Activated T-cell treated with anti-CD3 and anti-CD28 coated beads for 4 hours (primary cell): ENCODE measurements around the gene SIM1.

Experiments used
- DNase-seq: peaks from one replicate; pipeline ENCODE4 v3.0.0-alpha.2; 2020

Gene SIM1

GRCh38 chr6:100470422-100471120 is 5.8 kb upstream of the SIM1 start:
- DNase-seq, result no peak

- no peak for DNase-seq
Observed at GRCh38 chr6:100469101-100469859, 4.6 kb upstream of the SIM1 start.

DNA sequence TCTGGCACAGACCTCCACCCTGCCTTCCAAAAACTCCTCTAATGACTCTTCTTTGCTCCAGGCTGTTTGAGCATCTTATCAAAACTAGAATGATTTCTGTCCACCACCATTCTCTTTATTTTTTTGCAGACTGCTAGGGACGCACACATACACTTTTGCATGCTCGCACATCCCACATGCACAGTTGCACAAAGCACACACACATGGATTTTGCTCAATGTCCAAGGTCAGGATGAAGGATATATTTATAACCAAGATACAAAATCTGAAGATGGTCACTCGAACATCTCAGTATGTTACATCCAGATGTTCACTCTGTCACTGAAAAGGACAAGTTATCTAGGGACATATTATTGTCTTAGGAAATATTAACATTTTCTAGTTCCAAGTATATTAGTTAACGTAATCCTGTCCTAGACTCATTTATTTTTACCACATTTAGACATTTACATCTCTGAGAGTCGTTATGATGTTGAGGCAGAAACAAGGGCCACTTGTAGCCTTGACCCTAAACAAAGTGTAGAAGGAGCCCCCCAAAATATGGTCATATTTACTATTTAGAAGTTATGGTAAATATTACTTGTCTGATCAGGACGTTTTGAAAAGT is 3.4 kb upstream of the SIM1 start:
- DNase-seq, result no peak

DNA sequence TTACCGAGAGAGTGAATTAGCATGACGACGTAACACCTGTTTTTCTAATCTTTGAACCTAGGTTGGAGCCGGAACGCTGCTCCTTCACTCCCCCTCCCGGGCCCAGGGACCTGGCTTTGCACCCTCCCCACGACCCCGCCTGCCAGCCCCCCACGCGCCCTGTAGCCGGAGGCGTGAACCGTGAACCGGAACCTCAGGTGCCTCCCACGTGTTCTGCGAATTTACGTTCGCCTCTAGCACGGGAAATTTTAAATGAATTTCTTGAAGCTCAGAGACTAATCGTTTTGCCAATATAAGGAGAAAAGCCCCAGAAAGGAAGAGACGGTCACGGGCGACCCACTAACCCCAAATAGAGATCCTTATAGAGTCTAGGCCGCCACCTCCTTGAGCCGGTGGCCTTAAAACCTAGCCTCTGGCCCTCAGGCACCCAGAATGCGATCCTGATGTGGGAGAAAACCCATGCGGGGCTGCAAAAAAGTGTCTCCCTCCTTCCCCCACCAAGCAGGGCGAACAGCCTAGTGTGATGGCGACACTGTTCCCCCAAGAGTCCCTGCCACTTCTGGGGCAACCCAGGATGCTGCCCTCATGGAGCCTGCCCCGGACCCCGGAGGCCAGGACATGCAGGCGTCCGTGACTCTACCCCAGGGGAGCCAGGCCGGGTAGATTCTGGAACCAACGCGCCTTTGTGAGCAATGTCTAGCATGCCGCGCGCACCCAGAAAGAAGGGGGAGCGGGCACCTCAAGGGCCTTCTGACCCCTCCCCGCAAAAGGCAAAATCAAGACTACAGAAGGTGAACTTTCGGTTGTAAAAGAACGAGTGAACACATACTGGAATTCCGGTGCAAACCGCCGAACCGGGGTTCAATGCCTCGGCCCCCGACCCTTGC is 2.7 kb upstream of the SIM1 start:
- DNase-seq, result no peak

DNA sequence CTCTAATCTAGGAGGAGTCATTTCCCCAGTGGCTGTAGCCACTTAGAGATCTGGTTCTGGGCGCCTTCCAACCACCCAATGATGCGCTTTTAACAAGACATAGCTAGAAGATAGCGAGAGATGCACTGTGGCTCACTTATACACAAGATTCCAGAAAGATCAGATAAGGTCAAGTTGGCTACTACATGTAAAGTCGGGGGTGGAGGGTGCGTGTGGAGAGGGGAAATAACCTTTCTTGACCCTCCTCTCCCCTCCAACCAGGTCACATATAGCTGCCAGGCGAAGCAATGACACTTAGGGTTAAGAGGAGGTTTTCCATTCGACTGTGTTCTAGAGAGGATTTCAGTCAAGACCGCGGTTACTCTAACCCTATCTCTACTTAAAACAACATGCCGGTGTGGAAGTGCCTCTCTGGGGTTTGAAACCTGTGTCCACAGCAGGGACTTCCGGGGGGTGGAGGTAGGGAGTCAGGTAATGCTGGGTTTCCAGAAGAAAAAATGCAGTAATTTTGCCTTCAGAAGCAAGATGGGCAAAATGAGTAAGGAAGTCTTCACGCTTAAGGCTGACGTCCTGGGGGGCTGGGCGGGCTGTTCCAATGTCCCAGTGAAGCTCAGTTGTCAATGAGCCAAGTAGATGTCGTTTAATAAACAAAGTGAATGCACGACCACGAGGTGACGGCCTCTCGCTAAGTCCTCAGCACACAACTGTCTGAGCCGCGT is 1.8 kb upstream of the SIM1 start:
- DNase-seq, result no peak

GRCh38 chr6:100465701-100466409 is 1.1 kb upstream of the SIM1 start:
- DNase-seq, result no peak

- no peak for DNase-seq
Observed at GRCh38 chr6:100464162-100464851, 414 bp downstream of the SIM1 start.

DNA sequence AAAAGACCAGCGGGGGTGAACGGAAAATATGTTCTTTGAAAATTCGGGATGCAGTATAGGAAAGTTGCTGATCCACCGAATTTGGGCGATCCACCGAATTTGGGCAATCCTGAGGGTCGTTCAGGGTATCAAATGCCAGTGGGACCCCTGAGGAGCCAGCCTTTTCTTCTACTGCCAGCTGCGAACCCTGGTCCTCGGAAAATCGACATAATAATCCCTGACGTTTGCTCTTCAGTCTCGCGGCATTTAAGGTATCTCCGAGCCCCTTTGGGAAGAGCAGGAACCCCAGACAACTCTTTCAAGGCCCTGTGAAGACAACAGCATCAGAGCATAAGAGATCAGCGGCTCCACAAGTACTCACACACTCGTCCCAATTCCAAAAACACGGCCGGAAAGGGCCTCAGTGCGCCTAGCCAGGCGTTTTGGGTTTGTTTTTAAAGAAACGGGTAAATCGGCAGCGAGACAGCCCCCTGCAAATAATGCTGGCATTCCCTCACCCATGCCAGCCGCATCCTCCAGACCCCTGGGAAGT is 1.0 kb downstream of the SIM1 start:
- DNase-seq, result no peak

GRCh38 chr6:100462706-100463629 is 1.8 kb downstream of the SIM1 start:
- no peak for DNase-seq

GRCh38 chr6:100461917-100462705 is 2.6 kb downstream of the SIM1 start:
- no peak for DNase-seq

DNA sequence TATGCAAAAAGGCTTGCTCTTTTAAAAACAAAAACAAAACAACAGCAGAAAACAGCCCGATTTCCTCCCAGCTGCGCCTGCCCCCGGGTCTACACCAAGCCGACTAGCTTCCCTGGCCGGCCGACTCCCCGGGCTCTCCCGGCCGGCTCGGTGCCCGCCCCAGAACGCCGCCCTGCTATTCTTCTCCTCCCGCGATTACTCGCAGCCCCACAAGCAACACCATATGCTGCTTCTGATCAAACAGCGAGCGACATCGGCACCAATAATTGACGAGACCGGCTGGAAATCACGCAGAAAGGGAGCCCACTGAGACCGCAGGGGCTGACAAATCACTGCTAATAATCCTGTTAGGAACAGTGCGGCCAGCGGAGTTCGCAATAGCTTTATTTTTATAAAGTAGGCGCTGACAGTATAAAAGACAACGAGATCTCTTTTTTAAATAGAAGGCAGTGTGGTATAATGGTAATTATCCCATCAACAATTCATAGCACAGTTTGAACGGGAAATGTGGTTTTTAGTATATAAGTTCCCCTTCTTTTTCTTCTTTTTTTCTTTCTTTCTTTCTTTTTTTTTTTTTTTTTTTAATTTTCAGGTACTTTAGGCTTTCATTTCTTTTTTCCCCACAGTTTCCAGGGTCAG is 3.3 kb downstream of the SIM1 start:
- no peak for DNase-seq

- DNase-seq, result no peak
Observed at GRCh38 chr6:100460650-100461204, 4.0 kb downstream of the SIM1 start.

DNA sequence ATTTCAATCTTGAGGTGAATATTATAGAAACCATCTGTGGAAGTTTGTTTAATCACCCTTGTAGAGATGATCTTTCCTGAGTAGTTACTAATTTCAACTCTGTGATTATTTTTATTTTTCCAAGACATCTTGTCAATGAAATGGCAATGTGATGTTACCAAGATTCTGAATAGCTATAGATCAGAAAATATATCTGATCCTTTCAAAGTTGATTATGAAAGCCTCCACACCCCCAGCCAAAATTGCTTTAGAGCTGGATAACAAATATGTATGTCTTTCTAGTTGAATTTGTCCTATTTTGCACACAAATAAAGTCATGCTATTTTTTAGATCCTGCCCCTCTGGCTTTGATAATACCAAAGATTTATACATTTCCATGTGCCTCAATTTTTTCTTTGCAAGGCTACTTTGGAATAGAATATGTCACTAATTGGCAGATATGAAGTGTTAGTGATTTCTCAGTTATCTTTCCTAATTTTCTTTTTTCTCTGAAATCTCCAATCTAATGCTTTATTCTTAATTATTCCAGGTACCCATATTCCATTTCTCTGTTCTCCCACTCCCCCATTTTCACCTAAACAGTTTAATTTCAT is 5.0 kb downstream of the SIM1 start:
- no peak for DNase-seq

DNA sequence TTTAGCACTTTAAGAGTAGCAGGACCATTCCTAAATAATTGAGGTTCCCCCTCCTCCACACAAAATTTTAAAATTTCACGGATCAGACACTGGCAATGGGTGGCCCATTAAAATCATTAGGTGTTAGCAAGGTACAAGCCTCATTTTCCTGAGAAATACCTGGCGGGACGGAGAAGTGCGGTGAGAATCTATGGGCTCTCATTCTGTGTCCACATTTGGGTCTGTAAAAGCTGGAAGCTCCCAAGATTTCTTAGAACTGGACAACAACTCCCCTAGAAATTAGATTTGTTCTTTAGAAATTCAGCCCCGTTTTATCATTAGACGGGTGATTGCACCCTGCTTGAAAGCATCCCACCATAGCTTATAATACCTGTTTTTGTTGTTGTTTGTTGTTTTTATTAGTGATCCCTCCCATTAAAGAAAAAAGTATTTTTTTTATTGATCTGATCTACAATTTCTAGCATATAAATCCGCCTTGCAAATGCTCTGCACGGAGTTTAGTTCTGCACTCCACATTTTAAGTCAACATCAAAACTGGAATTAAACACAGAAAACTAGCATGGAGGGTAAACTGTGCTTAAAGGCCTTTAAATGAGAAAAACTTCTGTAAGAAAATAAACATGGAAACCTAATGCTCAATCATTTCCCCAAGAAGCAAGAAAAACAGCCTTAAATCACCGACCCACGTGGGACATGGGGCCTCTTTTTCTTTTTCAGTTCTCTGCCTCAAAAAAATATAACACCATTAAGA is 5.7 kb downstream of the SIM1 start:
- no peak for DNase-seq

GRCh38 chr6:100457311-100457990 is 7.3 kb downstream of the SIM1 start:
- DNase-seq, result no peak

DNA sequence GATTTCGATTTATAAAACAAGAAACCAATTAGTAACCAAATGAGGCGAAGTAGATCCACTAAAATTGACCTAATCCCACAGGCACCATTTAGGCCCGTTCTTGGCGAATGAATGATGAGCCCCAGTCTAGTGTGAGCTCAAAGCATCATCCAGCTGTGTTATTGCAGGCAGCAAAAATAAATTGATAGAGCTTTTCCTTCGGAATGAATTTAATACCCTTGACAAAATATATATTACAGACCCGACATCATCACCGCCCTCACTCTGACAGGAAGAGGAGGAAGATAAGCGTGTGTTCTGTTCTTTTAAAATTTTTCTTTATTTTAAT is 7.8 kb downstream of the SIM1 start:
- no peak for DNase-seq
